ENCODE measurements around the gene MS4A13.

DNA sequence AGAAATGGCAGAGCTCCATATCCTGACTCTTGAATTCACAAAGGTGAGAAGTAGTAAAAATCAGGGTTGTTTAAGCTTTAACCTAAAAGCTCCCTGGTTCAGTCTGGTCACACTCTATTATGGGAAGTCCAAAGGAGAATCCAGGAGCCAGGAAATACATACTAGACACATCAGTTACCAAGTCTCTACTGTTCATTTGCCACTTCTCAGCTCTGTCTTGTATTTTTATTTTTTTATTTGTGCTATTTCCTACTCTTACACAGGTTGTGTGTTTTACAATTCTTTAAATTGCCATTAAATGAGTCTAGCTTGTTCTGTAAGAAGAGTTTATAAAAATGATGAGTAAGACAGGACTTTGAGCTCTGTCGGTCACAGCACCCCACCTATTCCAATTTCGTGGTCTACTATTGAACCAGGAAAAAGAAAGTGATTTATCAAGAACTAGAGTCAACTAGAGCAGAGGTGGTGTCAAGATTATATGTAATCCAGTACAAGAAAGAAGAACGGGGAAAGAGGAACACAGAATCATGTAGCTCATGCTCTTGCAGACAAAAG lies 12.9 kb upstream of the MS4A13 start:
- TF ChIP-seq, protein P1, sequence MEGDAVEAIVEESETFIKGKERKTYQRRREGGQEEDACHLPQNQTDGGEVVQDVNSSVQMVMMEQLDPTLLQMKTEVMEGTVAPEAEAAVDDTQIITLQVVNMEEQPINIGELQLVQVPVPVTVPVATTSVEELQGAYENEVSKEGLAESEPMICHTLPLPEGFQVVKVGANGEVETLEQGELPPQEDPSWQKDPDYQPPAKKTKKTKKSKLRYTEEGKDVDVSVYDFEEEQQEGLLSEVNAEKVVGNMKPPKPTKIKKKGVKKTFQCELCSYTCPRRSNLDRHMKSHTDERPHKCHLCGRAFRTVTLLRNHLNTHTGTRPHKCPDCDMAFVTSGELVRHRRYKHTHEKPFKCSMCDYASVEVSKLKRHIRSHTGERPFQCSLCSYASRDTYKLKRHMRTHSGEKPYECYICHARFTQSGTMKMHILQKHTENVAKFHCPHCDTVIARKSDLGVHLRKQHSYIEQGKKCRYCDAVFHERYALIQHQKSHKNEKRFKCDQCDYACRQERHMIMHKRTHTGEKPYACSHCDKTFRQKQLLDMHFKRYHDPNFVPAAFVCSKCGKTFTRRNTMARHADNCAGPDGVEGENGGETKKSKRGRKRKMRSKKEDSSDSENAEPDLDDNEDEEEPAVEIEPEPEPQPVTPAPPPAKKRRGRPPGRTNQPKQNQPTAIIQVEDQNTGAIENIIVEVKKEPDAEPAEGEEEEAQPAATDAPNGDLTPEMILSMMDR (IDR thresholded peaks at IDR 0.05; ENCODE audit: low read depth, low read length): no peak
- no peak for TF ChIP-seq EZH2phosphoT487 (IDR thresholded peaks at IDR 0.05; ENCODE audit: low read depth)
